DND-41 (cell line): ENCODE measurements around the gene FOXK1.

Experiments used
- ATAC-seq: fragments of 200-7000 bp; cut with Tn5 transposase; 3 replicates; pipeline ENCODE4 v1.9.1; 2021; ENCODE audit warnings: low read depth; ENCODE audit not compliant: insufficient read depth
- DNase-seq: peaks from one replicate; pipeline ENCODE4 v3.0.0-alpha.2; 2020
- H2AFZ ChIP-seq: 2 replicates; pipeline ENCODE4 v1.6.0; 2012; ENCODE audit warnings: low read depth, low read length
- H3K27ac ChIP-seq: 2 replicates; pipeline ENCODE4 v1.5.1; 2012; ENCODE audit warnings: low read length, inconsistent platforms
- H3K27me3 ChIP-seq: fragments of 200-600 bp; sonication (generic); 2 replicates; pipeline ENCODE4 v1.6.0; 2012; ENCODE audit warnings: low read length, mild to moderate bottlenecking, inconsistent platforms; ENCODE audit not compliant: insufficient read depth, poor library complexity
- H3K36me3 ChIP-seq: 2 replicates; pipeline ENCODE4 v1.5.1; 2012; ENCODE audit warnings: low read length, inconsistent platforms; ENCODE audit not compliant: insufficient read depth
- H3K4me1 ChIP-seq: 2 replicates; pipeline ENCODE4 v1.5.1; 2012; ENCODE audit warnings: mild to moderate bottlenecking, low read length; ENCODE audit not compliant: insufficient read depth
- H3K4me2 ChIP-seq: 2 replicates; pipeline ENCODE4 v1.6.0; 2012; ENCODE audit warnings: mild to moderate bottlenecking, moderate library complexity, low read length, inconsistent platforms; ENCODE audit not compliant: insufficient read depth
- H3K4me3 ChIP-seq, 2 experiments: fragments of 200-600 bp in 1 of 2; shearing (Covaris generic) in 1 of 2; 2 replicates each; pipeline ENCODE4 v1.5.1; 2012 to 2016; ENCODE audit warnings: inconsistent platforms in 2 of 2, low read length in 2 of 2, mild to moderate bottlenecking in 2 of 2, low read depth in 1 of 2, moderate library complexity in 1 of 2
- H3K79me2 ChIP-seq: 2 replicates; pipeline ENCODE4 v1.6.0; 2012; ENCODE audit warnings: low read length, inconsistent platforms; ENCODE audit not compliant: insufficient read depth
- H3K9ac ChIP-seq: 2 replicates; pipeline ENCODE4 v1.6.0; 2012; ENCODE audit warnings: low read depth, mild to moderate bottlenecking, inconsistent platforms, low read length, moderate library complexity
- H3K9me3 ChIP-seq: 2 replicates; pipeline ENCODE4 v1.5.1; 2012; ENCODE audit warnings: low read length, moderate library complexity, mild to moderate bottlenecking, inconsistent platforms; ENCODE audit not compliant: insufficient read depth, severe bottlenecking
- H4K20me1 ChIP-seq: 2 replicates; pipeline ENCODE4 v1.6.0; 2012; ENCODE audit warnings: low read length; ENCODE audit not compliant: insufficient read depth
- EZH2 ChIP-seq: IDR thresholded peaks from 3 replicates; pipeline ENCODE4 v1.6.1; 2012; ENCODE audit warnings: borderline replicate concordance, low read depth, mild to moderate bottlenecking, moderate library complexity, low read length, inconsistent platforms; ENCODE audit not compliant: severe bottlenecking
- TF ChIP-seq, protein P1 (sequence below): IDR thresholded peaks from 2 replicates; pipeline ENCODE4 v1.5.1; 2012; ENCODE audit warnings: borderline replicate concordance, low read length, moderate library complexity, mild to moderate bottlenecking; ENCODE audit not compliant: poor library complexity, severe bottlenecking; ENCODE audit errors: extremely low read depth

The FOXK1 gene

DNA sequence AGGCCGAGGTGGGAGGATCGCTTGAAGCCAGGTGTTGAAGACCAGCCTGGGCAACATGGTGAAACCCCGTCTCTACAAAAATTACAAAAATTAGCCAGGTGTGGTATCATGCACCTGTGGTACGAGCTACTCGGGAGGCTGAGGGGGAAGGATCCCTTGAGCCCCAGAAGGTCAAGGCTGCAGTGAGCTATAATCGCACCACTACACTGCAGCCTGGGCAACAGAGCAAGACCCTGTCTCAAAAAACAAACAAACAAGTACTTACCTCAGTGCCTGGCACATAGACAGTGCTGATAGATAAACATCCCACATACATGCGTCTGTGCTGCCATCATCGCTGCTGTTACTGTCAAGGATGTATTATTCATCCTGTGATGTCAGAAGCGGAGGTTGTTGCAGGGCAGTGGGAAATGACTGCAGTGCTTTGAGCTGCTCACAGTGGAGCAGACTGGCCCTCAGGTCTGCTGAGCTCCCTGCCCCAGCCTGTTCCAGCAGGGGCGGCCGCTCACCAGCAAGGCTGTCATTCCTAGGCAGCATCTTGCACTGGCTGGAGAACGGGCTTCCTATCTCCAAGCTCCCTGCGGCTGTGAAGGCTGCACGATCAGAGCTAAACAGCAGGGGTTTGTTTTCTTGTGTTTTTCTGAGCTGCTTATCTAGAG lies 18.6 kb downstream of the FOXK1 start:
- TF ChIP-seq, protein P1, sequence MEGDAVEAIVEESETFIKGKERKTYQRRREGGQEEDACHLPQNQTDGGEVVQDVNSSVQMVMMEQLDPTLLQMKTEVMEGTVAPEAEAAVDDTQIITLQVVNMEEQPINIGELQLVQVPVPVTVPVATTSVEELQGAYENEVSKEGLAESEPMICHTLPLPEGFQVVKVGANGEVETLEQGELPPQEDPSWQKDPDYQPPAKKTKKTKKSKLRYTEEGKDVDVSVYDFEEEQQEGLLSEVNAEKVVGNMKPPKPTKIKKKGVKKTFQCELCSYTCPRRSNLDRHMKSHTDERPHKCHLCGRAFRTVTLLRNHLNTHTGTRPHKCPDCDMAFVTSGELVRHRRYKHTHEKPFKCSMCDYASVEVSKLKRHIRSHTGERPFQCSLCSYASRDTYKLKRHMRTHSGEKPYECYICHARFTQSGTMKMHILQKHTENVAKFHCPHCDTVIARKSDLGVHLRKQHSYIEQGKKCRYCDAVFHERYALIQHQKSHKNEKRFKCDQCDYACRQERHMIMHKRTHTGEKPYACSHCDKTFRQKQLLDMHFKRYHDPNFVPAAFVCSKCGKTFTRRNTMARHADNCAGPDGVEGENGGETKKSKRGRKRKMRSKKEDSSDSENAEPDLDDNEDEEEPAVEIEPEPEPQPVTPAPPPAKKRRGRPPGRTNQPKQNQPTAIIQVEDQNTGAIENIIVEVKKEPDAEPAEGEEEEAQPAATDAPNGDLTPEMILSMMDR = no peak
- TF ChIP-seq EZH2 = no peak
- DNase-seq (no peak), ATAC-seq (no peak)
- Histone ChIP-seq H3K9me3 (no peaks in the 10 kb centered on the region), H3K9ac (no peak overlapping the region), H2AFZ (no peak overlapping the region), H3K36me3 (no peaks in the 10 kb centered on the region), H3K4me3 (no peak overlapping the region), H3K79me2 (peaks cover 98% of the 10 kb centered on the region), H3K27me3 (no peaks in the 10 kb centered on the region), H3K4me2 (no peak overlapping the region), H3K27ac (no peak overlapping the region), H4K20me1 (peaks cover 78% of the 10 kb centered on the region), H3K4me1 (no peaks in the 10 kb centered on the region)

DNA sequence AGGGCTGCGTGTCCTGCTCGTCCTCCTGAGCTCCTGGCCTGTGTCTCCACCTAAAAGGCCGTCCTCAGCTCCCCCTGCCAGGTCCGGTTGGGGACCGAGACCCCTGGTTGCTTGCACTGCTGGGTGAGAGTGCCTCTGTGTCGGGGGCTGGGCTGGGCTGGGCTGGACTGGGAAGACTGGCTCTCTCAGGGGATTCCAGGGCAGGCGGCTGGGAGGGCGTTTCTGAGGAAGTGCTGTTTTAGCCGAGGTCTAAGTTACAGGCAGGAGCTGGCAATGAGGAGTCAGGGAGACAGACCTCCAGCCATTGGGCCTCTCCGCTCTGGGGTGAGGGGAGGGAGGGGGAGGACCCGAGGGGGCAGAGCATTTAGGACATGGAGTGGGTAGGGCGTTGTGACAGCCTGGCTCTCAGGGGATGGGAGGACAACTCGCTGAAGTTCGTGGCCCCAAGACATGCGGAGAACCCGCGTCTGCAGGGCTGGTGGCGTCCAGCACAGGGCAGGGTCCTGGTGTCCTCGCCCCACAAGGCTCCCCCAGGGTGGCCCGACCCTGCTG lies 20.9 kb downstream of the FOXK1 start:
- Histone ChIP-seq H3K27me3 (no peaks in the 10 kb centered on the region), H3K4me3 (no peak overlapping the region), H3K9ac (no peak overlapping the region), H2AFZ (no peak overlapping the region), H3K79me2 (peaks cover 97% of the 10 kb centered on the region), H3K36me3 (no peaks in the 10 kb centered on the region; the same call in 1 of the 2 replicates), H3K4me1 (no peaks in the 10 kb centered on the region), H3K4me2 (no peak overlapping the region), H4K20me1 (peaks cover 82% of the 10 kb centered on the region), H3K27ac (no peak overlapping the region), H3K9me3 (no peaks in the 10 kb centered on the region)
- TF ChIP-seq, protein P1 = no peak
- TF ChIP-seq EZH2 = no peak
- DNase-seq (no peak), ATAC-seq (no peak)

DNA sequence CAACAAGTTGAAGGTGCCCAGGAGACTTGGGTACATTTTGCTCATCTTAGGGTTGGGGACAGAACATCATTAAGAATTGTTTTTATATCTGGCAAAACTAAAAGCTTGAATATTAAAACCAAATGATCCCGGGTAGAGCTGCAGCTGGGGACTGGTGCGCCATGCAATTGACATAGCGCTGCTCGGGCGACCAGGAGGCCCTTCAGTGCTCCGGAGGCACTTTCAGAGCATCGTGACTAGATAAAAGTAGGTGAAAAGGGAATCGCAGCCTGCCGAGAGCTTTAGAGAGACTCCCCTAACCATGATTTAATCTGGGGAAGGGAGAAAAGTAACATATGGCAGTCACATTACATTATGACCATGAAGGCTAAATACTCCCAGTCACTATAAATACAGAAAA lies 21.4 kb downstream of the FOXK1 start:
- Histone ChIP-seq H3K27ac (no peak overlapping the region), H3K9ac (no peak overlapping the region)

More for the DNA sequence above, 21.4 kb downstream of the FOXK1 start:
- H3K4me1 ChIP-seq = no peaks in the 10 kb centered on the region
- peaks cover 97% of the 10 kb centered on the region for H3K79me2 ChIP-seq
- DNase-seq = no peak
- no peak for ATAC-seq
- TF ChIP-seq, protein P1 = no peak
- no peak for TF ChIP-seq EZH2
- no peaks in the 10 kb centered on the region for H3K9me3 ChIP-seq
- no peak overlapping the region for H3K4me2 ChIP-seq
- peaks cover 84% of the 10 kb centered on the region for H4K20me1 ChIP-seq
- H3K27me3 ChIP-seq = no peaks in the 10 kb centered on the region
- no peaks in the 10 kb centered on the region; the same call in 1 of the 2 replicates for H3K36me3 ChIP-seq
- H3K4me3 ChIP-seq = no peak overlapping the region
- H2AFZ ChIP-seq = no peak overlapping the region
